Mesodermal cell (in vitro differentiated cells): ENCODE measurements around the gene RAX.
A peak's percentile ranks its signal among the peaks of the same experiment; 100 is the strongest.

Source experiments
- H3K27ac ChIP-seq: 2 replicates; pipeline ENCODE4 v1.7.0; 2013; ENCODE audit warnings: mild to moderate bottlenecking, low read depth, low read length, moderate library complexity; ENCODE audit not compliant: severe bottlenecking
- H3K36me3 ChIP-seq: 2 replicates; pipeline ENCODE4 v1.7.1; 2013; ENCODE audit warnings: mild to moderate bottlenecking, low read length, moderate library complexity; ENCODE audit not compliant: control insufficient read depth, insufficient read depth
- H3K4me1 ChIP-seq: one replicate; pipeline ENCODE4 v1.7.1; 2013; ENCODE audit warnings: mild to moderate bottlenecking, low read length; ENCODE audit not compliant: insufficient read depth, control insufficient read depth, poor library complexity, severe bottlenecking
- H3K4me3 ChIP-seq: 2 replicates; pipeline ENCODE4 v1.7.0; 2013; ENCODE audit warnings: low read length, control low read depth, mild to moderate bottlenecking; ENCODE audit not compliant: insufficient read depth, poor library complexity, severe bottlenecking; ENCODE audit errors: extremely low read depth
- H3K9me3 ChIP-seq: 2 replicates; pipeline ENCODE4 v1.7.1; 2013; ENCODE audit warnings: mild to moderate bottlenecking, low read length, moderate library complexity; ENCODE audit not compliant: control insufficient read depth
- whole genome bisulfite sequencing, 2 experiments: methylation state at CpG; one replicate each; pipeline ENCODE4 v1.1.5; 2013; ENCODE audit warnings: missing lambda C conversion rate in 2 of 2; ENCODE audit not compliant: insufficient coverage in 2 of 2; 5-methylcytosine and 5-hydroxymethylcytosine counted together

Gene RAX

GRCh38 chr18:59220784-59221765, 52.2 kb downstream of the RAX start:
- H3K4me3 ChIP-seq, result peak overlapping the region; percentile 23
- no peak overlapping the region for H3K27ac ChIP-seq
- 6% methylated on average over 29 to 35 of the region's 47 CpGs for WGBS, 2 experiments
- no peaks in the 10 kb centered on the region for H3K36me3 ChIP-seq
- peaks cover 6% of the 10 kb centered on the region for H3K4me1 ChIP-seq
- H3K9me3 ChIP-seq, result no peaks in the 10 kb centered on the region

- Histone ChIP-seq H3K9me3 (no peaks in the 10 kb centered on the region), H3K4me1 (peaks cover 6% of the 10 kb centered on the region), H3K4me3 (peak overlapping the region; percentile 23), H3K36me3 (no peaks in the 10 kb centered on the region), H3K27ac (no peak overlapping the region)
- 0 to 1% methylated on average over 32 to 46 of the region's 46 CpGs for WGBS, 2 experiments
These were observed 53.0 kb downstream of the RAX start for GRCh38 chr18:59220164-59220783.

- Histone ChIP-seq H3K36me3 (no peaks in the 10 kb centered on the region), H3K27ac (no peak within 1 kb of the TSS), H3K4me1 (peaks cover 6% of the 10 kb centered on the region), H3K4me3 (peak within 1 kb of the TSS; percentile 23), H3K9me3 (no peaks in the 10 kb centered on the region)
- WGBS, 2 experiments, result 0 to 3% methylated on average over 11 to 21 of the region's 29 CpGs
These were observed 53.5 kb downstream of the RAX start, which contains the start of gene GRP for GRCh38 chr18:59219672-59220163. Gene GRP, plus strand, starts transcription at chr18:59220158. Its CDS starts 108 bp downstream, at chr18:59220266.

GRCh38 chr18:59218018-59218417, 55.2 kb downstream of the RAX start:
- H3K9me3 ChIP-seq, result no peaks in the 10 kb centered on the region
- peaks cover 6% of the 10 kb centered on the region for H3K4me1 ChIP-seq
- 67 to 68% methylated on average over 2 to 4 of the region's 6 CpGs for WGBS, 2 experiments
- no peak overlapping the region for H3K4me3 ChIP-seq
- H3K36me3 ChIP-seq, result no peaks in the 10 kb centered on the region
- no peak overlapping the region for H3K27ac ChIP-seq
